Measurements from ENCODE around the gene PCDH7. TPM values are rescaled to one million over a fixed set of nuclear protein-coding genes. Genes with fewer than 3 reads are reported as not detected.

PCDH7 gene, protein sequence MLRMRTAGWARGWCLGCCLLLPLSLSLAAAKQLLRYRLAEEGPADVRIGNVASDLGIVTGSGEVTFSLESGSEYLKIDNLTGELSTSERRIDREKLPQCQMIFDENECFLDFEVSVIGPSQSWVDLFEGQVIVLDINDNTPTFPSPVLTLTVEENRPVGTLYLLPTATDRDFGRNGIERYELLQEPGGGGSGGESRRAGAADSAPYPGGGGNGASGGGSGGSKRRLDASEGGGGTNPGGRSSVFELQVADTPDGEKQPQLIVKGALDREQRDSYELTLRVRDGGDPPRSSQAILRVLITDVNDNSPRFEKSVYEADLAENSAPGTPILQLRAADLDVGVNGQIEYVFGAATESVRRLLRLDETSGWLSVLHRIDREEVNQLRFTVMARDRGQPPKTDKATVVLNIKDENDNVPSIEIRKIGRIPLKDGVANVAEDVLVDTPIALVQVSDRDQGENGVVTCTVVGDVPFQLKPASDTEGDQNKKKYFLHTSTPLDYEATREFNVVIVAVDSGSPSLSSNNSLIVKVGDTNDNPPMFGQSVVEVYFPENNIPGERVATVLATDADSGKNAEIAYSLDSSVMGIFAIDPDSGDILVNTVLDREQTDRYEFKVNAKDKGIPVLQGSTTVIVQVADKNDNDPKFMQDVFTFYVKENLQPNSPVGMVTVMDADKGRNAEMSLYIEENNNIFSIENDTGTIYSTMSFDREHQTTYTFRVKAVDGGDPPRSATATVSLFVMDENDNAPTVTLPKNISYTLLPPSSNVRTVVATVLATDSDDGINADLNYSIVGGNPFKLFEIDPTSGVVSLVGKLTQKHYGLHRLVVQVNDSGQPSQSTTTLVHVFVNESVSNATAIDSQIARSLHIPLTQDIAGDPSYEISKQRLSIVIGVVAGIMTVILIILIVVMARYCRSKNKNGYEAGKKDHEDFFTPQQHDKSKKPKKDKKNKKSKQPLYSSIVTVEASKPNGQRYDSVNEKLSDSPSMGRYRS (N-terminal part only)
- 0.60 and 1.2 TPM in 2 replicates for total RNA-seq (2014; rRNA removed; shearing (Covaris generic))

DNA sequence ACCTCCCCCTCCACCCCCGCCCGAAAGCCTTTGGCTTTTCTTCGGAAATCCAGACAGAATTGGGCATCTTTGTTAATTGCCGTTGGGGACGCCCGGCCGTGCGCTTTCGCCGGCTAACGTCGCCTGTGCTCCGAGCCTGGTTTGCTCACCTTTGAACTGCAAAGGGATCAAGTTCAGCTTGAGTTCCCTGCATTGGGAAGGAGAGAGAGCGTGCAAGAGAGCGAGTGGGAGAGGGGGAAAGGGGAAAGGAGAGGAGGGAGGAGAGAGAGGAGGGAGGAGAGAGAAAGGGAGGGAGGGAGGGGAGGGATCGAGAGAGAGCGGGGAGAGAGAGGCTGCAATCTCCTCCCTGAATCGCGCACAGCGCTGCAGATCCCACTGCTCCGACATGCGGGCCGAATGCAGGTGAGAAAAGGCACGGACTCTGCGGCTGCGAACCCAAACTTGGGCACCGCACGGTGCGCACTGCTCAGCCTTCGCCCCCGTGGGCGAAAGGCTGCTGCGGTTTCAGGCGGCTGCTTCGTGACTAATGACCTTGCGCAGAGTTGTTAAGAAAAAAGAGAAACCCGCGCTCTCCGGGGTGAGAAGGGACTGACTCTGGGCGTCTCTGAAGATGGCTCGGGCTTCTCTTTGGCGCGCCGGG, at the start of gene PCDH7:
PCDH7 (plus strand) TSS at position 349 of the 640 bp plus-strand sequence. CDS start 1,054 bp downstream, outside the sequence.
- peak; percentile 18 for DNase-seq (ENCODE audit: low read depth)

DNA sequence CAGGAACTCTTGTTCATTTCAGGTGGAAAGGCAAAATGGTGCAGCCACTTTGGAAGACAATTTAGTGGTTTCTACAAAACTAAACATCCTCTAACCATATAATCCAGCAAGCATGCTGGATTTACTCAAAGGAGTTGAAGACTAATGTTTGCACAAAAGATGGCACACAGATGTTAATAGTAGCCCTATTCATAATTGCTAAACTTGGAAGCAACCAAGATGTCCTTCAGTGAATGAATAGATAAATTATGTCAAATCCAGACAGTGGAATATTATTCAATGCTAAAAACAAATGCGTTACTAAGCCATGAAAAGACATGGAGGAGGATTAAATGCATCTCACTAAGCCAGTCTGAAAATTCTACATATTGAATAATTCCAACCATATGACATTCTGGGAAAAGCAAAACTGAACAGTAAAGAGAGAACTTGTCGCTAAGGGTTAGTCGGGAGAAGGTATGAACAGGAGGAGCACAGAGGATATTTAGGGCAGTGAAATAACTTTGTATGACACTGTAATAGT, 48.2 kb upstream of the PCDH7 start:
- peak; percentile 14 for DNase-seq (ENCODE audit: low read depth)

DNA sequence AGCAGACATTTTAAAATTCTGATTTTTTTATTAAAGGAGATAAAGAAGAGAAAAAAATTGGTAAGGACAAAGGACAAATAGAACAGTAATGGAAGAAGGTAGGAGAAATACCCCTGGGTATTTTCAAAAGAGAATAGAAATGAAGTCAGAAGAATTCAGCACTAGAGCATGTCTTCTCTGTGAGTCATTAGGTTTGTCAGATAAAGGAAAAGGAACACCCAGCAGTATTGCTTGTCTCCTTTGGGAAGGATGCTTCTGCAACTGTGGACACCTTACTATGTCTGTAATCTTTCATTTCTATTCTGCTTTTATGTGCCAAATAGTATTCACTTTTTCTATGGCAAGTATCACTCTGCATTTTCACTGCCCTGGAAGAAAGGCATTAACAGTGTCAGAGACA, 24.0 kb upstream of the PCDH7 start:
- DNase-seq (ENCODE audit: low read depth), result no peak

DNA sequence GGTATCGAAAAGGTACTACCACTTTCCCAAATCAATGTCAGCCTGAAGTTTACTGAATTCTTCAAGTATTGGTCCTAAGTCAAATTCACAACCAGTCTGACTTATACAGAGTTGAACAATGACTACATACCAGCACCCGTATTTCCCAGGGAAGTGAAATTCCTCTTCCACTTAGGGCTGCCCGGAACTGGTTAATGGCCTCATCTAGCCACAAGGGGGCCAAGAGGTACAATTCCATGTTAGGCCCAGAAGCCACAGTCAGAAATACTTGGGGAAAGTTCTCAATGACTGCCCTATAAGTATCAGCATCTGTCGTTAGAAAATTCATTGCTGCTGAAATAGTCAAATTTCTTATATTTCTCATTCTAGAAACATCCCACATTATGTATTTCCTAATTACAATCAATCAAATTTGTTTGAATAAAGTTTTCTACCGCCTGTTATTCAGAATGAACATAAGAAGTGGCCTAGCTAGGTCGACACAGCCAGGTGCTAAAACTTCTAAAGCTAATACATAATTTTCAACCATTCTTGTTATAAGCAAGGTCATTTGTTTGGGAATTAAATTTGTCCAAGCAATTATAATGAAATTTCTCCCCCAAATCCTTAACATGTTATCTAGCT, 5.6 kb upstream of the PCDH7 start:
- peak; percentile 15 for DNase-seq (ENCODE audit: low read depth)

DNA sequence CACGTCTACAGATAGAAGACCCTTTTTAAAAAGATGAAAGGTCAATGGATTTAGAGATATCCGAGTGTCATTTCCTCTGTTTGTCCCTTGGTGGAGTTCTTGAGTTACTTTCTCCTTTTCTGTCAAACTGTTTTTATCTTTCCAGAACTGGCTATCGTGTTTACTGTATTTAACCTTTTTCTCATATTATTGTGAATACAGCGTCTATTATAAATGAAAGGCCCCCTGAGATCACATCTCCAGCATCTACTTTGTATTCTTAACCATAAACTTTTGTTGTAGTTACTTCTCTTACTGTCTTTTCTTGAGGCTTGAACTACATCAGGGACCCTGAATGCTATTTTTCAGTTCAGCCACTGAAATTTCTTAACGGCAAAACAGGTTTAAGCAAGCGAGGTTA, 4.0 kb upstream of the PCDH7 start:
- peak; percentile 1 for DNase-seq (ENCODE audit: low read depth)

DNA sequence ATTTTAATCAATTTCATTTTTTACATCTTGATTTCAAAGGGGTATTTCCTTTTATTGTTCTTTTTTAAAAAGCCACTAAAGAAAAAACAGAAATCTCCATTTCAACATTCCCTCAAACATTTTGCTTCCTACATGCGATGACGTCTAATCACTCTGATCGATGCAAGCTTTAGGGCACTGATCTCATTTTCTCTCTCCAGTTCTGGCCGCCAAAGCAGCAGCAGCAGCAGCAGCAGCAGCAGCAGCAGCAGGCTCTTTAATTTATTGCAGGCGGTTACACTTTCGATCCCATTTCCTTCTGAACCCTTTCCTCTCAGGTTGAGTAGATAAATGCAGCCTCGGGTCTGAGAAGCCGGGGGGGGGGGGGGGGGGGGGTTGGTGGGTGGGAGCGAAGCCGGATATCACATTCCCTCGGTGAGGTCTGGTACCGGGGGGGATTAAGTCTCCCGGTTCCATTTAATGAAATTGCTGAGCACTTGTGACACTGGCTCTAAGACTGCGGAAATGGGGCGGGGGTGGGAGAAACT, 3.4 kb upstream of the PCDH7 start:
- peak; percentile 2 for DNase-seq (ENCODE audit: low read depth)

DNA sequence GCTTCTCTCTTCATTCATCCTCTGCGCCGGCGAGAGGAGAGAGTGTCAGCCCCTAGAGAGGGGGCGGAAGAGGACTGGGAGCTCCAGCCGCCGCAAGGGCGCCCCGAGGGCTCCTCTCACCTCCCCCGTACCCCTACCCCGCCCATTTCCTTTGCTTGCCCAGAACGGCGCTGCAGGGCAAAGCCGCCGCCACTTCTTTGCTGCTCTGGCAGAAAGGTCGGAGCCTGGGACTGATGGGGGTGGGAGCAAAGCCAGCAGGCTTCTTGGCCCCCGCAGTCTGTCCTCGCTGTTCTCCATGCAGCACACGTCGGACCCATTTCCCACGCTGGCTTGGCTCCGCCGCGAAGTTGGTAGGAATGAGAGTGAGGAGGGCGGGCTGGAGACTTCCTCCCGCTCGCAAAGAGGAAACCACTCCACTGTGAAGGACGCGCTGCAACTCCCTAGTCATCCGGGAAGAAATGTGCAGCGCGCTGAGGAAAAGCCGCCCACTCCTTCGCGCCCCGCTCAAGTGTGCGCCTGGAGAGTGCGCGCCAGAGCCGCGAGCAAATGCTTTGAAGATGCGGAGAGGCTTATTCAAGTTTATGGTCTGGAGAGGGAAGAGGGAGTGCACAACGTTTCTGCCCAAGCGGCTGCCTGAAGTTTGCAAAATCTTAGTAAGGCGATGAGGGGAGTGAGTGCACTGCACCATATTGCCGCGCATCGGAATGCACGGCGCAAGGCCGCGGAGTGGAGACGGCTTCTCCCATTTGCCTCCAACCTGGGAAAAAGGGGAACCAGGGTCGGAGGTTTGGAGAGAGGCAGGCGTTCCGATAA, 2.8 kb upstream of the PCDH7 start:
- DNase-seq (ENCODE audit: low read depth), result peak; percentile 31

DNA sequence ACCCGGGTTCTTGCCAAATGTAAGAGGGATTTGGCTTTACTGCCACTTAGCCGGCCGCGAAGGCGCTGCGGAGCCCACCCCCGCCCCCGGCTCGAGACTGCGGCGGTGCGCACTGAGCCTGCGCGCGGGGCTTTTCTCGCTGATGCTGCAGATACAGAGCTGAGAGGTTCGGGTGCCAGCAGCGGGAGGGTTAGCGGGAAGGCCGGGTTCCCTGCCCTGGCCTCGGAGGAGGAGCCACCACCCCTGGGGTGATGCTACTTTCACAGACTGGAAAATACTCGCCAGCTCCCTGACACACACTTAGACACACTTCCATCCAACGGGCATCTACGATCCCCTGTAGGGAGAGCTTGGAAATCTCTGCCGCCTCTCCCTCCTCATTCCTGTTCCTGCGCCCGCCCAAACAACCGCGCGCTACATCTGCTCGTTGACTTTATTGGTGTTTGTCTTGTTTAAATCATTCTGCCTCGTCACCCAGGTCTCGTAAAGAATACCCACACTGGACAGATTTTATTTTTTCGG, 2.1 kb upstream of the PCDH7 start:
- peak; percentile 1 for DNase-seq (ENCODE audit: low read depth)

DNA sequence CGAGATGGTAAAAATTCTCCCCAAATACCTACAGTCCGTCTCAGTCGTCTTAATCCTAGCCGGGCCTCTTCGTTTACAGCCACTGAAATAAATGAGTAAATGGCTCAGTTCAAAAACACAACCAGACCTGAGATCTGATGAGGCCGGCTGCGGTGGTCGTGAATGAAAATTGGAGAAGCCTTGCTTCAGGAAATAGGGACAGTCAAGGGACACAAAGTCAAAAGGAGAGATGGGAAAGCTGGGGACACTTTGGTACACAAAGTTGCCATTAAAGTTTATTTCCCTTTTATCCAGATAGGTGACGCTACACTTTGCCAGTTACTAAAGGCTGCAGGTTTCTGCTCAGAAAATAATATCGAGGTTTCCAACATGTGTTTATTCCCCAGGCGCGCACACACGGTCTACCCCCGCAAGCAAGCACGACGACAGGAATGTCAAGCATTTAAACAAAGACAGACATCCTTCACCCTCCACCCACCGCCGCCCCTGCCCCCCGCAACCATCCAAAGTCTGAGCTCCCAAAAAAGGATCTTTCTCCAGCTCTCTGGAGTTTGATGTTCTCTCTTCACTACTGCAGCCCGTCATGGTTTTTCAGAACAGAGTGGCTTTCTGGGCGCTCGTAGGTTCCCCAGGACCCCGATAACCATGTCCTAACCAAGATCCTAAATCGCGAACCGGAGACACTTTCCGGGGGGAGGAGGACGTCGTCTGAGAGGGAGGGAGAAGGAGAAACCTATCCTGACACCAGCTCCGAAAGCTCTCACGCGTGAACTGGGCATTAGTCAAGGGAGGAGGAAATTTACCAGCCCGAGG, 1.3 kb upstream of the PCDH7 start:
- no peak for DNase-seq (ENCODE audit: low read depth)

DNA sequence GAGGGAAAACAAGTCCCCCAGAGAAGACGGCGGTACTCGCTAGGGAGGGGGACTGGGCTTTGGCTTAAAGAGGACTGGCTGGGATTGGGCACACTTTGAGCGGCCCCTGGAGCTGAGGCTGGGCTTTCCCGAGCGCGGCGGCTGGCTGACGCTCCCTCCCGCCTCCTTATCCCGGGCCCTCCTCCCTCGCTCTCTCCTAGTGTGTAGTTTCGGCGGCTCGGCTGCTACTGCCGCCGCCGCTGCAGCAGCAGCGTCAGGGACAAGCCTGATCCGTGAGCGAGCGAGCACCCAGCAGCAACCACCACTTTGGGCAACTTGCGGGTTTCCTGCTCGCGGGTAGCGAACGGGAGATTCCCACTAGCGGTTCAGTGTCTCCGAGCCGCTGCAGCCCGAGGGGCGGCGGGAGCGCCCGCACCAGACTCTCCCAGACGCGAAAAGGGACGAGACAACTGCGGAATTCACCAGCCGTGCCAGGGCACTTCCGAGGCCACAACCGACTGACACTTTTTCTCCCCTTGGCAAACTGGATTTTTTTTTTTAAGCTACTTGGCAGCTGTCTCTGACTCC, 632 bp upstream of the PCDH7 start:
- peak; percentile 24 for DNase-seq (ENCODE audit: low read depth)

DNA sequence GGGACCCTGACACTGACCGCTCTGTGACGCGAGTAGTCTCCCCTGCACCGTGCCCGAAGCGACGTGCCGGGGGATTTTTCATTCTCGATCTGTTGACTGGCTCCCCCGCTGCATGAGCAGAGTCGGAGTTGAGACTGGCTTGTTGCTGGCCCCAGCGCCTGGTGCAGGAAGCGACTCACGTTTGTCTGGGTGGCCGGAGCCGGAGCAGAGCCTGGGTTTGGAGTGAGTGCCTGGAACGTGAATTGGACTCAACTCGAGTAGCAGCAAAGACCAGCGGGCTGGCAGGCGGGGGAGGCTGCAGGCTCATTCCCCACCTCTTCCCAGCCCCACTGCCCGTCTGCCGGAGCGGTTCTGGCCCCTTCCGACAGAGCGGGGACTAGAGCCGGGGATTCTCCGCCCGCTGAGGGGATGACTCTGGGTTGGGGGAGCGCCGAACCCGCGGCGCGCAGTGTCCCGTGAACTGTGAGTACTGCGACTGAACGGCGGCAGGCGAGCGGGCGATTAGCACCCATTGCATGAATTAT, 554 bp downstream of the PCDH7 start:
- no peak for DNase-seq (ENCODE audit: low read depth)

DNA sequence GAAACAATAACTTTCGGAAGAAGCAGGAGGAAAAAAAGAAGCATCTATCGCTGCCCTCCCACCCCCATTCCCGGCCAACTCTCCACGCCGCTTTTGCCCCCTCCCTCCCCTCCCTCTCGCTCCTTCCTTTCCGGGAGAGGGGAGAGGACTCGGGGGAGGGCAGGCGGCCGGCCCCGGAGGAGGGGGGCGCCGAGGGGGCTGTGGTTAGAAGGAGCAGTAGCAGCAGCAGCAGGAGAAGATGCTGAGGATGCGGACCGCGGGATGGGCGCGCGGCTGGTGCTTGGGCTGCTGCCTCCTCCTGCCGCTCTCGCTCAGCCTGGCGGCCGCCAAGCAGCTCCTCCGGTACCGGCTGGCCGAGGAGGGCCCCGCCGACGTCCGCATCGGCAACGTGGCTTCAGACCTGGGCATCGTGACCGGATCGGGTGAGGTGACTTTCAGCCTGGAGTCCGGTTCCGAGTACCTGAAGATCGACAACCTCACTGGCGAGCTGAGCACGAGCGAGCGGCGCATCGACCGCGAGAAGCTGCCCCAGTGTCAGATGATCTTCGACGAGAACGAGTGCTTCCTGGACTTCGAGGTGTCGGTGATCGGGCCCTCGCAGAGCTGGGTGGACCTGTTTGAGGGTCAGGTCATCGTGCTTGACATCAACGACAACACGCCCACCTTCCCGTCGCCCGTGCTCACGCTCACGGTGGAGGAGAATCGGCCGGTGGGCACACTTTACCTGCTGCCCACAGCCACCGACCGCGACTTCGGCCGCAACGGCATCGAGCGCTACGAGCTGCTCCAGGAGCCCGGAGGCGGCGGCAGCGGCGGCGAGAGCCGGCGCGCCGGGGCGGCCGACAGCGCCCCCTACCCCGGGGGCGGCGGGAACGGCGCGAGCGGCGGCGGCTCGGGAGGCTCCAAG, 1.3 kb downstream of the PCDH7 start:
- no peak for DNase-seq (ENCODE audit: low read depth)

DNA sequence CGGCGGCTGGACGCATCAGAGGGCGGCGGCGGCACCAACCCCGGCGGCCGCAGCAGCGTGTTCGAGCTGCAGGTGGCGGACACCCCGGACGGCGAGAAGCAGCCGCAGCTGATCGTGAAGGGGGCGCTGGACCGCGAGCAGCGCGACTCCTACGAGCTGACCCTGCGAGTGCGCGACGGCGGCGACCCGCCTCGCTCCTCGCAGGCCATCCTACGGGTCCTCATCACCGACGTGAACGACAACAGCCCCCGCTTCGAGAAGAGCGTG, 1.9 kb downstream of the PCDH7 start:
- no peak for DNase-seq (ENCODE audit: low read depth)

DNA sequence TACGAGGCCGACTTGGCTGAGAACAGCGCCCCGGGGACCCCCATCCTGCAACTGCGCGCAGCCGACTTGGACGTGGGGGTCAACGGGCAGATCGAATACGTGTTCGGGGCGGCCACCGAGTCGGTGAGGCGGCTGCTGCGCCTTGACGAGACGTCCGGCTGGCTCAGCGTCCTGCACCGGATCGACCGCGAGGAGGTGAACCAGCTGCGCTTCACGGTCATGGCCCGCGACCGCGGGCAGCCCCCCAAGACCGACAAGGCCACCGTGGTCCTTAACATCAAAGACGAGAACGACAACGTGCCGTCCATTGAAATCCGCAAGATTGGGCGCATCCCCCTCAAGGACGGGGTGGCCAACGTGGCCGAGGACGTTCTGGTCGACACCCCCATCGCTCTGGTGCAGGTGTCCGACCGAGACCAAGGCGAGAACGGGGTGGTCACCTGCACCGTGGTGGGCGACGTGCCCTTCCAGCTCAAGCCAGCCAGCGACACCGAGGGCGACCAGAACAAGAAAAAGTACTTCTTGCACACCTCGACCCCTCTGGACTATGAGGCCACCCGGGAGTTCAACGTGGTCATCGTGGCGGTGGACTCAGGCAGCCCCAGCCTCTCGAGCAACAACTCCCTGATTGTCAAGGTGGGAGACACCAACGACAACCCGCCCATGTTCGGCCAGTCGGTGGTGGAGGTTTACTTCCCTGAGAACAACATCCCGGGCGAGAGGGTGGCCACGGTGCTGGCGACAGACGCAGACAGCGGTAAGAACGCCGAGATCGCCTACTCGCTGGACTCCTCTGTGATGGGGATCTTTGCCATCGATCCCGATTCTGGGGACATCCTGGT, 2.4 kb downstream of the PCDH7 start:
- DNase-seq (ENCODE audit: low read depth), result no peak

DNA sequence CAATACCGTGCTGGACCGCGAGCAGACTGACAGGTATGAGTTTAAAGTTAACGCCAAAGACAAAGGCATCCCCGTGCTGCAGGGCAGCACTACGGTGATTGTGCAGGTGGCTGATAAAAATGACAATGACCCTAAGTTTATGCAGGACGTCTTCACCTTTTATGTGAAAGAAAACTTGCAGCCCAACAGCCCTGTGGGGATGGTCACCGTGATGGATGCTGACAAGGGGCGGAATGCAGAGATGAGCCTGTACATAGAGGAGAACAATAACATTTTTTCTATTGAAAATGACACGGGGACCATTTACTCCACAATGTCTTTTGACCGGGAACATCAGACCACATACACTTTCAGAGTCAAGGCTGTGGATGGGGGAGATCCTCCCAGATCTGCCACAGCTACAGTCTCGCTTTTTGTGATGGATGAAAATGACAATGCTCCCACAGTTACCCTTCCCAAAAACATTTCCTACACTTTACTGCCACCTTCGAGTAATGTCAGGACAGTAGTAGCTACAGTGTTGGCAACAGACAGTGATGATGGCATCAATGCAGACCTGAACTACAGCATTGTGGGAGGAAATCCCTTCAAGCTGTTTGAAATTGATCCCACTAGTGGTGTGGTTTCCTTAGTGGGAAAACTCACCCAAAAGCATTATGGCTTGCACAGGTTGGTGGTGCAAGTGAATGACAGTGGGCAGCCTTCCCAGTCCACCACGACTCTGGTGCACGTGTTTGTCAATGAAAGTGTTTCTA, 3.2 kb downstream of the PCDH7 start:
- DNase-seq (ENCODE audit: low read depth), result no peak

DNA sequence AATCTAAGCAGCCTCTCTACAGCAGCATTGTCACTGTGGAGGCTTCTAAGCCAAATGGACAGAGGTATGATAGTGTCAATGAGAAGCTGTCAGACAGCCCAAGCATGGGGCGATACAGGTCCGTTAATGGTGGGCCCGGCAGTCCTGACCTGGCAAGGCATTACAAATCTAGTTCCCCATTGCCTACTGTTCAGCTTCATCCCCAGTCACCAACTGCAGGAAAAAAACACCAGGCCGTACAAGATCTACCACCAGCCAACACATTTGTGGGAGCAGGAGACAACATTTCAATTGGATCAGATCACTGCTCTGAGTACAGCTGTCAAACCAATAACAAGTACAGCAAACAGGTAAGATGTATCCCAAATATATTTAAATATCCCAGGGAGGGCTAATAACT, 4.1 kb downstream of the PCDH7 start:
- DNase-seq (ENCODE audit: low read depth), result no peak
